Caco-2 (cell line): Measurements from ENCODE around the gene RNLS. TPM values are rescaled to one million over a fixed set of nuclear protein-coding genes. Genes with fewer than 3 reads are reported as not detected.

Experiments
- BruUV-seq: library from RNA; stranded (reverse); fragments of 400-500 nt; replicated peaks from 2 replicates; lab custom pipeline; 2021; lab: Mats Ljungman, UMichigan
- CTCF ChIA-PET: fragments of 300-600 bp; sonication (Branson Sonifier 250); formaldehyde crosslinking; loops from one replicate; lab custom pipeline; 2022; ENCODE audit warnings: antibody characterized with exemption; lab: Charles Lee
- POLR2A ChIA-PET: fragments of 300-600 bp; sonication (Branson Sonifier 250); formaldehyde crosslinking; loops from one replicate; lab custom pipeline; 2022; ENCODE audit warnings: antibody characterized with exemption; lab: Charles Lee
- DNase-seq, 2 experiments: peaks; one replicate each; pipeline versions ENCODE4 v3.0.0 to v3.0.0-alpha.2; 2020 to 2022
- H3K27me3 ChIP-seq: replicated peaks from 2 replicates; pipeline ENCODE4 v1.6.0; 2011; ENCODE audit warnings: low read length; ENCODE audit not compliant: control insufficient read depth, insufficient read depth
- H3K36me3 ChIP-seq: 2 replicates; pipeline ENCODE4 v1.5.1; 2011; ENCODE audit warnings: low read length; ENCODE audit not compliant: control insufficient read depth, insufficient read depth
- H3K4me1 ChIP-seq: fragments of 250-450 bp; sonication (Bioruptor Pico); 2 replicates; pipeline ENCODE4 v1.5.1; 2020; ENCODE audit warnings: mild to moderate bottlenecking
- H3K4me3 ChIP-seq: 2 replicates; pipeline ENCODE4 v1.5.1; 2011; ENCODE audit warnings: low read depth, mild to moderate bottlenecking, control low read depth, low read length
- H3K9me3 ChIP-seq: fragments of 250-450 bp; sonication (Bioruptor Pico); 2 replicates; pipeline ENCODE4 v1.5.1; 2020; ENCODE audit warnings: mild to moderate bottlenecking, moderate library complexity
- H3K27ac Mint-ChIP-seq: one replicate; pipeline ENCODE4 v1.8.0; 2022; ENCODE audit warnings: mixed read lengths; ENCODE audit not compliant: unreplicated experiment
- H3K27me3 Mint-ChIP-seq: one replicate; pipeline ENCODE4 v1.8.0; 2022; ENCODE audit warnings: mixed read lengths; ENCODE audit not compliant: insufficient read depth, unreplicated experiment
- H3K36me3 Mint-ChIP-seq: one replicate; pipeline ENCODE4 v1.8.0; 2022; ENCODE audit warnings: mild to moderate bottlenecking, mixed read lengths; ENCODE audit not compliant: insufficient read depth, unreplicated experiment
- H3K4me1 Mint-ChIP-seq: one replicate; pipeline ENCODE4 v1.8.0; 2022; ENCODE audit warnings: low read depth, mixed read lengths; ENCODE audit not compliant: unreplicated experiment
- H3K4me3 Mint-ChIP-seq: one replicate; pipeline ENCODE4 v1.8.0; 2022; ENCODE audit warnings: mild to moderate bottlenecking, moderate library complexity, mixed read lengths; ENCODE audit not compliant: unreplicated experiment
- H3K9me3 Mint-ChIP-seq: one replicate; pipeline ENCODE4 v1.8.0; 2022; ENCODE audit warnings: mixed read lengths; ENCODE audit not compliant: unreplicated experiment
- CTCF ChIP-seq, 2 experiments: fragments of 200-600 bp in 1 of 2; IDR thresholded peaks; 1 replicate in 1 of 2; 2 replicates in 1 of 2; pipeline versions ENCODE4 v1.5.1 to v1.8.0; 2011 to 2022; ENCODE audit warnings: antibody characterized with exemption in 1 of 2, control low read depth in 1 of 2, inconsistent platforms in 1 of 2, low read depth in 1 of 2, low read length in 1 of 2, mild to moderate bottlenecking in 1 of 2, moderate library complexity in 1 of 2; ENCODE audit not compliant: insufficient read depth in 1 of 2, severe bottlenecking in 1 of 2, unreplicated experiment in 1 of 2
- intact Hi-C: fragments of 100-400 bp; cut with micrococcal nuclease; formaldehyde crosslinking; loops from one replicate; pipeline ENCODE4 v1.10.0; 2022; ENCODE audit not compliant: unreplicated experiment
- total RNA-seq: library from RNA; stranded (reverse); gene quantifications from 2 replicates; pipeline ENCODE4 v1.2.3, GENCODE V29; 2022

Gene RNLS
- total RNA-seq, 1 experiment from 2014 or later: 5.7 TPM

DNA sequence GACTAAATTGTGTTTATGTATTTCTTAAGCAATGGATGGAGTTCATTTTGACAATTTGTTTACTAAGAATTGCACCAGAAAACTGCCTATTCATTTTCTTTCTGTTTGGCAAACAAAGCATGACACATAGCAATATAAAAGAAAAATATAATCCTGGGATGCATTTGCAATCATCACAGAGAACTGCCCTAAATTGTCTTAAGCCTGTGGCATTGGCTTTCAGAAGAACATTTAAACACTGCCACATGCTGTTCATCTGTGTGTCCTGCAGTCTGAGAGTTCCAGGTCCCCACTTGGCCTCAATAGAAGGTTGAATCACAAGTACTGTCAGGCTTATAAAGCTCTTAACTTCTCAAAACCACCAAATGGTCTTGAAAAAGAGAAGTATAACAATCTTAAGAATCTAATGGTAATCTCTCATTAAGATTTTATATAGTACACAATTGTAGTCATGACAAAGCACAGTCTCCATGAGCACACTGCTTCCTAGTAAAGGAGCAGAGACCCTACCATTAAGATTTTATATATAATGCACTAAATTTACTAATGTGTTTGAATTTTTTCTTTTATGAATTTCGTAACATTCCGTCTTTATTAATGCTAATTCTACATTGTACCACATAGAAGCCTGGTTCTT lies 29.9 kb downstream of the RNLS start:
- Mint-ChIP-seq H3K36me3 (no peaks in the 10 kb centered on the region), H3K4me1 (no peaks in the 10 kb centered on the region), H3K4me3 (no peak overlapping the region), H3K9me3 (no peaks in the 10 kb centered on the region), H3K27me3 (peaks cover 8% of the 10 kb centered on the region), H3K27ac (no peak overlapping the region)
- ChIA-PET CTCF (no interaction called here), POLR2A (no interaction called here)
- peak; percentile 64 to 88 for TF ChIP-seq CTCF (IDR thresholded peaks at IDR 0.05; ENCODE audit: insufficient read depth in 1 of 2, low read depth in 1 of 2, low read length in 1 of 2, severe bottlenecking in 1 of 2, unreplicated experiment in 1 of 2)
- no peaks in the 10 kb centered on the region for H3K27me3 ChIP-seq
- H3K9me3 ChIP-seq: no peaks in the 10 kb centered on the region
- H3K36me3 ChIP-seq: no peaks in the 10 kb centered on the region
- intact Hi-C loops: loop anchor here (1.0 to 10.0 kb wide), 6 partner anchors 22 to 692 kb away; no protein-coding TSS in a partner anchor
- H3K4me3 ChIP-seq: no peak overlapping the region
- H3K4me1 ChIP-seq: no peaks in the 10 kb centered on the region
- BruUV-seq: no TSS peak
- DNase-seq: peak; percentile 40 to 42

DNA sequence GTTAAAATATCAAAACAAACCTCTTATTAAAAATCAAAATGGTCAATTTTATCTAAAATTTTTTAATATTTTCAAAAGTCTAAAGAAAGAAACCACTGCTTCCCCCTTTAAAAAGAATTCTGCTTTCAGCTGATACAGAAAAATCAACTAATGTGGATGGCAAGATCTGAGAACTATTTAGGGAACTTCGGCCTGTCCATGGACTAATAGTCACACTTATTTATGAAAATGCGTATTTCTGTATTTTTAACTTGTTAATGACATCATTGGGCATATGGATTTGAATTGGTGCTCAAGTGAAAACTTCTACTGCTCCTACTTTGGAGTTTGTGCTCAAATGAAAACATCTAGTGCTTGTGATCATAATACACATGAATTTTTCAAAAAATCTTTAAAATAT lies 31.9 kb downstream of the RNLS start:
- Mint-ChIP-seq H3K27me3 (no peaks in the 10 kb centered on the region), H3K36me3 (no peaks in the 10 kb centered on the region), H3K4me1 (no peaks in the 10 kb centered on the region), H3K9me3 (no peaks in the 10 kb centered on the region), H3K4me3 (no peak overlapping the region), H3K27ac (no peak overlapping the region)
- Histone ChIP-seq H3K4me1 (no peaks in the 10 kb centered on the region), H3K9me3 (no peaks in the 10 kb centered on the region), H3K4me3 (no peak overlapping the region), H3K36me3 (no peaks in the 10 kb centered on the region), H3K27me3 (no peaks in the 10 kb centered on the region)
- no peak for TF ChIP-seq CTCF (IDR thresholded peaks at IDR 0.05; ENCODE audit: insufficient read depth in 1 of 2, low read depth in 1 of 2, low read length in 1 of 2, severe bottlenecking in 1 of 2, unreplicated experiment in 1 of 2)
- intact Hi-C loops: loop anchor here (5.0 to 10.0 kb wide), 2 partner anchors 164 to 326 kb away; no protein-coding TSS in a partner anchor
- CTCF ChIA-PET: no interaction called here
- POLR2A ChIA-PET: no interaction called here
- no TSS peak for BruUV-seq
- no peak for DNase-seq

- ChIA-PET POLR2A (no interaction called here), CTCF (no interaction called here)
- no peak for DNase-seq
- no peak for TF ChIP-seq CTCF (IDR thresholded peaks at IDR 0.05; ENCODE audit: insufficient read depth in 1 of 2, low read depth in 1 of 2, low read length in 1 of 2, severe bottlenecking in 1 of 2, unreplicated experiment in 1 of 2)
- Mint-ChIP-seq H3K36me3 (no peaks in the 10 kb centered on the region), H3K4me1 (no peaks in the 10 kb centered on the region), H3K4me3 (no peak overlapping the region), H3K27ac (no peak overlapping the region), H3K27me3 (no peaks in the 10 kb centered on the region), H3K9me3 (no peaks in the 10 kb centered on the region)
- intact Hi-C loops: no loop called here
- no TSS peak for BruUV-seq
- Histone ChIP-seq H3K4me3 (no peak overlapping the region), H3K9me3 (no peaks in the 10 kb centered on the region), H3K36me3 (no peaks in the 10 kb centered on the region), H3K27me3 (no peaks in the 10 kb centered on the region), H3K4me1 (no peaks in the 10 kb centered on the region)
Observed at GRCh38 chr10:88546497-88546896, 36.6 kb downstream of the RNLS start.
